ENCODE data around the gene GPR15LG.

Gene GPR15LG

GRCh38 chr10:84224411-84225028 lies 50.9 kb downstream of the GPR15LG start:
- Histone ChIP-seq H3K36me3 (ENCODE audit: control insufficient read depth in 2 of 2, insufficient read depth in 1 of 2, low read length in 2 of 2) (no peaks in the 10 kb centered on the region), H3K4me3 (ENCODE audit: low read depth, low read length) (no peak overlapping the region), H3K4me1 (ENCODE audit: control insufficient read depth, insufficient read depth, low read length) (no peaks in the 10 kb centered on the region), H3K27ac (ENCODE audit: extremely low read depth, low read depth, low read length) (no peak overlapping the region), H3K9me3 (ENCODE audit: control insufficient read depth, insufficient read depth, low read depth, low read length) (no peaks in the 10 kb centered on the region)
- TF ChIP-seq, protein P1, sequence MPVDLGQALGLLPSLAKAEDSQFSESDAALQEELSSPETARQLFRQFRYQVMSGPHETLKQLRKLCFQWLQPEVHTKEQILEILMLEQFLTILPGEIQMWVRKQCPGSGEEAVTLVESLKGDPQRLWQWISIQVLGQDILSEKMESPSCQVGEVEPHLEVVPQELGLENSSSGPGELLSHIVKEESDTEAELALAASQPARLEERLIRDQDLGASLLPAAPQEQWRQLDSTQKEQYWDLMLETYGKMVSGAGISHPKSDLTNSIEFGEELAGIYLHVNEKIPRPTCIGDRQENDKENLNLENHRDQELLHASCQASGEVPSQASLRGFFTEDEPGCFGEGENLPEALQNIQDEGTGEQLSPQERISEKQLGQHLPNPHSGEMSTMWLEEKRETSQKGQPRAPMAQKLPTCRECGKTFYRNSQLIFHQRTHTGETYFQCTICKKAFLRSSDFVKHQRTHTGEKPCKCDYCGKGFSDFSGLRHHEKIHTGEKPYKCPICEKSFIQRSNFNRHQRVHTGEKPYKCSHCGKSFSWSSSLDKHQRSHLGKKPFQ (tag by site-specific recombination; IDR thresholded peaks at IDR 0.05), result no peak
- TF ChIP-seq REST (tag by site-specific recombination; IDR thresholded peaks at IDR 0.05), result peak; percentile 98
- TF ChIP-seq ZNF362 (tag by site-specific recombination; IDR thresholded peaks at IDR 0.05), result no peak
- ChIA-PET POLR2A (no interaction called here), CTCF (no interaction called here)

GRCh38 chr10:84225427-84226173 lies 52.0 kb downstream of the GPR15LG start, which contains the start of gene LRIT2:
TSS of gene LRIT2 (minus strand) at chr10:84225544. CDS start at chr10:84225520, 24 bp downstream.
- TF ChIP-seq ZNF146 (tag by site-specific recombination; IDR thresholded peaks at IDR 0.05) (no peak), YY1 (tag by site-specific recombination; IDR thresholded peaks at IDR 0.05) (no peak), ZBTB48 (tag by site-specific recombination; IDR thresholded peaks at IDR 0.05) (no peak), ZNF645 (tag by site-specific recombination; IDR thresholded peaks at IDR 0.05) (no peak), ZNF629 (tag by site-specific recombination; IDR thresholded peaks at IDR 0.05) (no peak), ZBTB44 (tag by site-specific recombination; IDR thresholded peaks at IDR 0.05) (no peak), ZNF544 (tag by site-specific recombination; IDR thresholded peaks at IDR 0.05) (no peak)
- TF ChIP-seq, protein P1 (tag by site-specific recombination; IDR thresholded peaks at IDR 0.05), result no peak
- no peaks in the 10 kb centered on the region for H3K36me3 ChIP-seq (ENCODE audit: control insufficient read depth in 2 of 2, insufficient read depth in 1 of 2, low read length in 2 of 2)
- H3K27ac ChIP-seq (ENCODE audit: extremely low read depth, low read depth, low read length), result no peak within 1 kb of the TSS
- ChIA-PET CTCF (interaction anchor here (1.0 kb wide), 1 partner anchor 113 kb away, joined by 3 read pairs; no protein-coding TSS in a partner anchor), POLR2A (interaction anchor here (0.6 kb wide), 1 partner anchor 1203 kb away, joined by 5 read pairs; no protein-coding TSS in a partner anchor)
- no peak within 1 kb of the TSS for H3K4me3 ChIP-seq (ENCODE audit: low read depth, low read length)
- H3K4me1 ChIP-seq (ENCODE audit: control insufficient read depth, insufficient read depth, low read length), result no peaks in the 10 kb centered on the region
- H3K9me3 ChIP-seq (ENCODE audit: control insufficient read depth, insufficient read depth, low read depth, low read length), result no peaks in the 10 kb centered on the region

Measured in HEK293 (cell line).